Fibroblast of lung (primary cell): ENCODE measurements around the gene TMEM203.

Experiments used
- EZH2 ChIP-seq: IDR thresholded peaks from 2 replicates; pipeline ENCODE4 v1.5.1; 2012; ENCODE audit warnings: low read length, control low read depth, mild to moderate bottlenecking; ENCODE audit errors: missing control alignments
- TF ChIP-seq, protein P1 (sequence below), 2 donors: IDR thresholded peaks in 1 of 2; conservative IDR thresholded peaks in 1 of 2; 1 replicate in 1 of 2; 2 replicates in 1 of 2; pipeline ENCODE4 v1.5.1; 2011 to 2012; ENCODE audit warnings: low read length in 2 of 2, control low read depth in 1 of 2, inconsistent platforms in 1 of 2, low read depth in 1 of 2, mild to moderate bottlenecking in 1 of 2

DNA sequence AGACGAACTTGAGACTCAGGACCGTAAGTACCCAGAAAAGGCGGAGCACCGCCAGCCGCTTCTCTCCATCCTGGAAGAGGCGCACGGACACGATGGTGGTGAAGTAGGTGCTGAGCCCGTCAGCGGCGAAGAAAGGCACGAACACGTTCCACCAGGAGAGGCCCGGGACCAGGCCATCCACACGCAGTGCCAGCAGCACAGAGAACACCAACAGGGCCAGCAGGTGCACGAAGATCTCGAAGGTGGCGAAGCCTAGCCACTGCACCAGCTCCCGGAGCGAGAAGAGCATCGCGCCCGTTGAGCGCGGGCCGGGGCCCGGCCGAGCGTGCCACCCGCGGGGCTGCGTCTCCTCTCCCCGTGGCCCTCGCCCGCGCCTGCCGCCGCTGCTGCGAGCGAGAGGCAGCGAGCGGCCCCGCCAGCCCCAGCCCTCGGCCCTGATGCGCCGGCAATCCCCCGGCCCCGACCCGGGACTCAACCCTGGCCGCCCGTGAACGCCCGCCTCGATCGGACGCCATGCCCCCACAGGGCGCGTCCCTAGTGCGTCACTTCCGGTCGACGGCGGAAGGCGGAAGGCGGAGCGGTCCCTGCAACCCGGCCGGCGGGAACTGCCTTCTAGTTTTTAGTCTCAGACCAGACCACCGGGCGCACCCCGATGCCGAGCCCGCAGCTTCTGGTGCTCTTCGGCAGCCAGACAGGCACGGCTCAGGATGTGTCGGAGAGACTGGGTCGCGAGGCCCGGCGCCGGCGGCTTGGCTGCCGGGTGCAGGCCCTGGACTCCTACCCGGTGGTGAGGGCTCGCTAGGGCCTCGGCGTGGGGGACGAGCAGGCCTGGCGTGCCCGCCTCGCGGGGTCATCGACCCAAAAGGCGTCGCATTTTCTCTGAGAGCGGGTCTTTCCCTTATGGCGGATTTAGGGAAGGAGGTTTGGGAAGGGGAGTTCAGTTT lies at the start of gene TMEM203, which contains the start of gene NDOR1:
- TF ChIP-seq, protein P1, sequence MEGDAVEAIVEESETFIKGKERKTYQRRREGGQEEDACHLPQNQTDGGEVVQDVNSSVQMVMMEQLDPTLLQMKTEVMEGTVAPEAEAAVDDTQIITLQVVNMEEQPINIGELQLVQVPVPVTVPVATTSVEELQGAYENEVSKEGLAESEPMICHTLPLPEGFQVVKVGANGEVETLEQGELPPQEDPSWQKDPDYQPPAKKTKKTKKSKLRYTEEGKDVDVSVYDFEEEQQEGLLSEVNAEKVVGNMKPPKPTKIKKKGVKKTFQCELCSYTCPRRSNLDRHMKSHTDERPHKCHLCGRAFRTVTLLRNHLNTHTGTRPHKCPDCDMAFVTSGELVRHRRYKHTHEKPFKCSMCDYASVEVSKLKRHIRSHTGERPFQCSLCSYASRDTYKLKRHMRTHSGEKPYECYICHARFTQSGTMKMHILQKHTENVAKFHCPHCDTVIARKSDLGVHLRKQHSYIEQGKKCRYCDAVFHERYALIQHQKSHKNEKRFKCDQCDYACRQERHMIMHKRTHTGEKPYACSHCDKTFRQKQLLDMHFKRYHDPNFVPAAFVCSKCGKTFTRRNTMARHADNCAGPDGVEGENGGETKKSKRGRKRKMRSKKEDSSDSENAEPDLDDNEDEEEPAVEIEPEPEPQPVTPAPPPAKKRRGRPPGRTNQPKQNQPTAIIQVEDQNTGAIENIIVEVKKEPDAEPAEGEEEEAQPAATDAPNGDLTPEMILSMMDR (conservative IDR thresholded peaks at IDR 0.05 in 1 of 2, IDR thresholded peaks at IDR 0.05 in 1 of 2; ENCODE audit: low read depth in 1 of 2, low read length in 2 of 2): no peak
- TF ChIP-seq EZH2: no peak
